Neural cell (in vitro differentiated cells): ENCODE measurements around the gene TNRC6A. TPM values are rescaled to one million over a fixed set of nuclear protein-coding genes. Genes with fewer than 3 reads are reported as not detected.

Experiments
- H2AFZ ChIP-seq: fragments of 200-600, 300-800 bp; sonication (generic), shearing (Covaris generic); 2 replicates; pipeline ENCODE4 v1.6.0; 2014; ENCODE audit warnings: low read depth, mild to moderate bottlenecking, antibody characterized with exemption, low read length, moderate library complexity
- H3F3A ChIP-seq: fragments of 200-600 bp; shearing (Covaris generic); 2 replicates; pipeline ENCODE4 v1.6.1; 2016; ENCODE audit warnings: mild to moderate bottlenecking, moderate library complexity, mixed read lengths, antibody characterized with exemption, low read length; ENCODE audit not compliant: insufficient read depth, poor library complexity, severe bottlenecking
- H3K27ac ChIP-seq: fragments of 200-600, 300-800 bp; sonication (generic), shearing (Covaris generic); 2 replicates; pipeline ENCODE4 v1.5.1; 2014; ENCODE audit warnings: mild to moderate bottlenecking, low read length, moderate library complexity
- H3K27me3 ChIP-seq: fragments of 300-800, 200-600 bp; sonication (generic), shearing (Covaris generic); 2 replicates; pipeline ENCODE4 v1.6.0; 2014; ENCODE audit warnings: mild to moderate bottlenecking, low read depth, low read length, moderate library complexity; ENCODE audit not compliant: insufficient read depth
- H3K36me3 ChIP-seq: fragments of 300-800, 200-600 bp; sonication (generic), shearing (Covaris generic); 2 replicates; pipeline ENCODE4 v1.5.1; 2014; ENCODE audit warnings: mild to moderate bottlenecking, antibody characterized with exemption, low read length, moderate library complexity; ENCODE audit not compliant: insufficient read depth
- H3K4me2 ChIP-seq: fragments of 300-800, 200-600 bp; sonication (generic), shearing (Covaris generic); 2 replicates; pipeline ENCODE4 v1.6.0; 2014; ENCODE audit warnings: mild to moderate bottlenecking, low read length
- H3K4me3 ChIP-seq: fragments of 300-800, 200-600 bp; sonication (generic), shearing (Covaris generic); 2 replicates; pipeline ENCODE4 v1.5.1; 2014; ENCODE audit warnings: mild to moderate bottlenecking, low read length, moderate library complexity
- H3K79me2 ChIP-seq: fragments of 200-600 bp; shearing (Covaris generic); replicated peaks from 2 replicates; pipeline ENCODE4 v1.6.0; 2014; ENCODE audit warnings: mild to moderate bottlenecking, low read length, moderate library complexity; ENCODE audit not compliant: insufficient read depth
- H3K9ac ChIP-seq: fragments of 300-800, 200-600 bp; sonication (generic), shearing (Covaris generic); 2 replicates; pipeline ENCODE4 v1.6.1; 2016; ENCODE audit warnings: mild to moderate bottlenecking, low read length, mixed read lengths
- H3K9me2 ChIP-seq: fragments of 200-600 bp; shearing (Covaris generic); 2 replicates; pipeline ENCODE4 v1.6.1; 2016; ENCODE audit warnings: mild to moderate bottlenecking, low read length, mixed read lengths; ENCODE audit not compliant: insufficient read depth
- H3K9me3 ChIP-seq: fragments of 200-600, 300-800 bp; sonication (generic), shearing (Covaris generic); 2 replicates; pipeline ENCODE4 v1.6.1; 2016; ENCODE audit warnings: mild to moderate bottlenecking, mixed run types, low read length, moderate library complexity, mixed read lengths
- H4K20me1 ChIP-seq: fragments of 200-600 bp; shearing (Covaris generic); 2 replicates; pipeline ENCODE4 v1.6.1; 2016; ENCODE audit warnings: mild to moderate bottlenecking, mixed run types; ENCODE audit not compliant: insufficient read depth
- EP300 ChIP-seq: fragments of 450-650 bp; conservative IDR thresholded peaks from 2 replicates; pipeline ENCODE4 v1.6.1; 2014; ENCODE audit warnings: antibody characterized with exemption, mild to moderate bottlenecking, moderate library complexity; ENCODE audit not compliant: poor library complexity, severe bottlenecking
- EZH2 ChIP-seq: fragments of 200-600, 300-800 bp; shearing (Covaris generic), sonication (generic); IDR thresholded peaks from 2 replicates; pipeline ENCODE4 v1.6.1; 2014; ENCODE audit warnings: antibody characterized with exemption, low read length, borderline replicate concordance, mild to moderate bottlenecking; ENCODE audit not compliant: insufficient read depth, poor library complexity, severe bottlenecking
- MXI1 ChIP-seq: fragments of 450-650 bp; conservative IDR thresholded peaks from 2 replicates; pipeline ENCODE4 v1.6.1; 2014; ENCODE audit warnings: antibody characterized with exemption, mild to moderate bottlenecking; ENCODE audit not compliant: poor library complexity, severe bottlenecking
- POLR2AphosphoS5 ChIP-seq: IDR thresholded peaks from 2 replicates; pipeline ENCODE4 v1.6.1; 2012
- RAD21 ChIP-seq: fragments of 450-650 bp; conservative IDR thresholded peaks from 2 replicates; pipeline ENCODE4 v1.6.1; 2014; ENCODE audit warnings: antibody characterized with exemption, mild to moderate bottlenecking, moderate library complexity
- REST ChIP-seq: IDR thresholded peaks from 2 replicates; pipeline ENCODE4 v1.6.1; 2012; ENCODE audit warnings: borderline replicate concordance
- SMC3 ChIP-seq: fragments of 450-650 bp; conservative IDR thresholded peaks from 2 replicates; pipeline ENCODE4 v1.6.1; 2014; ENCODE audit warnings: antibody characterized with exemption, mild to moderate bottlenecking, moderate library complexity; ENCODE audit not compliant: poor library complexity
- TAF1 ChIP-seq: IDR thresholded peaks from 2 replicates; pipeline ENCODE4 v1.6.1; 2012; ENCODE audit warnings: low read depth
- polyA plus RNA-seq: library from polyadenylated mRNA; depleted of rRNA; stranded (reverse); fragments of >200 nt; gene quantifications from 2 replicates; pipeline ENCODE4 v1.2.3, GENCODE V29; 2014
- TF ChIP-seq, protein P1 (sequence below): fragments of 450-650 bp; IDR thresholded peaks from 2 replicates; pipeline ENCODE4 v1.5.1; 2014; ENCODE audit warnings: antibody characterized with exemption, mild to moderate bottlenecking, moderate library complexity; ENCODE audit not compliant: poor library complexity, severe bottlenecking

TNRC6A gene
- polyA plus RNA-seq, 1 donor from 2014 or later, result 32.1 TPM

DNA sequence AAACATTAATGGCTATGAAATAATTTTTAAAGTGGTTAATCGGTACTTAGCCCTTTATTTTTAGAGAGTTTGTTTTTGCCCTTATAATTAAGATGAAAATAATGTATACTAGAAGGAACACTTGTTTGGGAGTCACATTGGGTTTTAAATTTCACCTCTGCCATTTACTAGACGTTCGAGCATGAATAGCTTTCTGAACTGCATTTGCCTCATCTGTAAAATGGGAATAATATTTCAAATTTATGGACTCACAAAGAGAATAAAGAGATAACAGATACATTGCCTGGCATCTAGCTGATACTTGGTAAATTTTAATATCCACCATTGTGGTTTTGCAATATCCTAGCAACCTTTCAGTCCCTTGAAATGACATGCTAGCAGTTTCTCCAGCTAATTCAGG, 36.6 kb downstream of the TNRC6A start:
- no peaks in the 10 kb centered on the region for H3K27me3 ChIP-seq
- no peak overlapping the region for H2AFZ ChIP-seq
- H3K9me2 ChIP-seq, result no peaks in the 10 kb centered on the region
- no peak overlapping the region for H3K27ac ChIP-seq
- no peaks in the 10 kb centered on the region for H3F3A ChIP-seq
- no peak overlapping the region for H3K9ac ChIP-seq
- no peak overlapping the region for H3K4me2 ChIP-seq
- no peaks in the 10 kb centered on the region for H3K36me3 ChIP-seq
- H3K79me2 ChIP-seq, result peaks cover 23% of the 10 kb centered on the region
- no peak overlapping the region for H3K4me3 ChIP-seq
- no peaks in the 10 kb centered on the region for H4K20me1 ChIP-seq
- TF ChIP-seq EP300, result no peak
- TF ChIP-seq SMC3, result no peak
- TF ChIP-seq EZH2, result no peak
- TF ChIP-seq RAD21, result no peak
- TF ChIP-seq TAF1, result no peak
- TF ChIP-seq, protein P1, sequence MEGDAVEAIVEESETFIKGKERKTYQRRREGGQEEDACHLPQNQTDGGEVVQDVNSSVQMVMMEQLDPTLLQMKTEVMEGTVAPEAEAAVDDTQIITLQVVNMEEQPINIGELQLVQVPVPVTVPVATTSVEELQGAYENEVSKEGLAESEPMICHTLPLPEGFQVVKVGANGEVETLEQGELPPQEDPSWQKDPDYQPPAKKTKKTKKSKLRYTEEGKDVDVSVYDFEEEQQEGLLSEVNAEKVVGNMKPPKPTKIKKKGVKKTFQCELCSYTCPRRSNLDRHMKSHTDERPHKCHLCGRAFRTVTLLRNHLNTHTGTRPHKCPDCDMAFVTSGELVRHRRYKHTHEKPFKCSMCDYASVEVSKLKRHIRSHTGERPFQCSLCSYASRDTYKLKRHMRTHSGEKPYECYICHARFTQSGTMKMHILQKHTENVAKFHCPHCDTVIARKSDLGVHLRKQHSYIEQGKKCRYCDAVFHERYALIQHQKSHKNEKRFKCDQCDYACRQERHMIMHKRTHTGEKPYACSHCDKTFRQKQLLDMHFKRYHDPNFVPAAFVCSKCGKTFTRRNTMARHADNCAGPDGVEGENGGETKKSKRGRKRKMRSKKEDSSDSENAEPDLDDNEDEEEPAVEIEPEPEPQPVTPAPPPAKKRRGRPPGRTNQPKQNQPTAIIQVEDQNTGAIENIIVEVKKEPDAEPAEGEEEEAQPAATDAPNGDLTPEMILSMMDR, result no peak
- TF ChIP-seq MXI1, result no peak
- TF ChIP-seq REST, result no peak
- no peak for TF ChIP-seq POLR2AphosphoS5
- no peaks in the 10 kb centered on the region for H3K9me3 ChIP-seq

DNA sequence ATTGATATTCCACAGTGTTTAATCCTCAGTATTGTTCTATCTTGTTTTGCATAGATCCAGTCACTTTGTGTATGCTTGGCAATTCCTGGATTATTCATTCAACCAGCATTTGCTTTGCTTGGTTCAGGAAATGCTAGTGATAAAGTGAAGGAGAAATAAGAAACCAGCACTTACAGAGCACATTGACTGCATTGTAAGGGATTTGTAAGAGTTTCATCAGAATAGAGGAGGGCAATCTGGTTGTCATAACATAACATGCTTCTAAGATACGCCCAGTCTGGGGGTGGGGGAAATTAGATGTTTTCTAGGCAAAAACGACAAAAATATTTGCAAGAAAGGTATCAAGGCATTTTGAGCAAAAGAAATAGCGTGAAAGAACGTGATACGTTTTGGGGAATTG, 40.4 kb downstream of the TNRC6A start:
- no peaks in the 10 kb centered on the region for H3K27me3 ChIP-seq
- peaks cover 36% of the 10 kb centered on the region for H3K79me2 ChIP-seq
- H3K9ac ChIP-seq, result no peak overlapping the region
- H3F3A ChIP-seq, result no peaks in the 10 kb centered on the region
- H3K4me2 ChIP-seq, result no peak overlapping the region
- no peaks in the 10 kb centered on the region for H4K20me1 ChIP-seq
- no peak overlapping the region for H3K27ac ChIP-seq
- H3K4me3 ChIP-seq, result no peak overlapping the region
- H2AFZ ChIP-seq, result no peak overlapping the region
- no peaks in the 10 kb centered on the region for H3K9me3 ChIP-seq
- TF ChIP-seq TAF1 (no peak), EP300 (no peak), REST (no peak), POLR2AphosphoS5 (no peak), EZH2 (no peak), MXI1 (no peak), RAD21 (no peak), SMC3 (no peak)
- TF ChIP-seq, protein P1, result no peak
- no peaks in the 10 kb centered on the region for H3K9me2 ChIP-seq
- H3K36me3 ChIP-seq, result no peaks in the 10 kb centered on the region
